ENCODE data around the gene TRIM40.

DNA sequence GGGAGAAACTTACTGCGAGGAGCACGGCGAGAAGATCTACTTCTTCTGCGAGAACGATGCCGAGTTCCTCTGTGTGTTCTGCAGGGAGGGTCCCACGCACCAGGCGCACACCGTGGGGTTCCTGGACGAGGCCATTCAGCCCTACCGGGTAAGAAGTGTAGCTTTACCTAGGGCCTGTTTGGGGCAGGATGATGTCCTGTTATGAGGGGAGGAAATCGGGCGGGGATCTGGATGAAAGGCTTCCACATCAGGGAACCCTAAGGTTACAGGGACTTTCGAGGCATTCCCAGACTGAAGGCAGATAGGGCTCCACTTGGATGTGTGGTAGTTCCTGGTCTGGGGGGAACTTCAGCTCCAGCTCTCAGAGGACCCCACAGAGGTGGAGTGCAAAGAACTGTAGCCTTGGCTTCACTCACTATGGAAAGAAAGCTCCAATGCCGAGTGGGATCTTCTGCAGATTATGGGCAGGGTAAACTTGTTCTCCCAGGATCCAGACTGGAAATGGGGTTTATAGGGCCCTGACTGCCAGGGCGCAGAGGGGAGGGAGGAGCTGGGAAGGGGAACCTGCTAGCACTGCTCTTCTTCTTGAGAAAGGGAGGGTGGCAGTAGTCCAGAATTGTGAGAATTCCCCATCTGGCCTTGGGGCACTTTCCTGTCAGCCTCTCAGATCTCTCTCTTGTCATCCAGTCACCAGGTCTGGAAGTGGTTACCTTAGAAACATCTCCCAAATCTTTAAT lies 28.1 kb downstream of the TRIM40 start:
- no peak for TF ChIP-seq CTCF (IDR thresholded peaks at IDR 0.05)
- no peak for TF ChIP-seq POLR2A (IDR thresholded peaks at IDR 0.05)
